OCI-LY7 (cell line): ENCODE measurements around the gene ZMAT3. TPM values are rescaled to one million over a fixed set of nuclear protein-coding genes. Genes with fewer than 3 reads are reported as not detected.
A peak's percentile ranks its signal among the peaks of the same experiment; 100 is the strongest.

Source experiments
- BruUV-seq: library from RNA; stranded (reverse); fragments of 400-500 nt; replicated peaks from 2 replicates; lab custom pipeline; 2021; lab: Mats Ljungman, UMichigan
- CTCF ChIA-PET: fragments of 300-600 bp; sonication (Branson Sonifier 250); formaldehyde crosslinking; loops from one replicate; lab custom pipeline; 2022; ENCODE audit warnings: antibody characterized with exemption; ENCODE audit not compliant: unreplicated experiment; lab: Charles Lee
- POLR2A ChIA-PET: fragments of 300-600 bp; sonication (Branson Sonifier 250); formaldehyde crosslinking; loops from one replicate; lab custom pipeline; 2022; ENCODE audit warnings: antibody characterized with exemption; lab: Charles Lee
- DNase-seq: peaks from one replicate; pipeline ENCODE4 v3.0.0-alpha.2; 2015; ENCODE audit warnings: low spot score
- H2AFZ ChIP-seq: fragments of 200-600 bp; sonication (generic), shearing (Covaris generic); 2 replicates; pipeline ENCODE4 v1.6.1; 2014; ENCODE audit warnings: mild to moderate bottlenecking, antibody characterized with exemption, low read length, moderate library complexity
- H3K27ac ChIP-seq: fragments of 200-600 bp; sonication (generic); 2 replicates; pipeline ENCODE4 v1.5.1; 2014; ENCODE audit warnings: mixed run types, low read depth, mild to moderate bottlenecking, moderate library complexity, low read length, inconsistent platforms; ENCODE audit not compliant: poor library complexity, severe bottlenecking
- H3K36me3 ChIP-seq: fragments of 200-600 bp; sonication (generic); 2 replicates; pipeline ENCODE4 v1.6.1; 2014; ENCODE audit warnings: mild to moderate bottlenecking, antibody characterized with exemption, low read length, moderate library complexity, mixed read lengths; ENCODE audit not compliant: insufficient read depth
- H3K4me1 ChIP-seq: fragments of 200-600 bp; sonication (generic); 2 replicates; pipeline ENCODE4 v1.5.1; 2014; ENCODE audit warnings: mild to moderate bottlenecking, low read length; ENCODE audit not compliant: insufficient read depth, poor library complexity, severe bottlenecking
- H3K4me2 ChIP-seq: fragments of 200-600 bp; sonication (generic); 2 replicates; pipeline ENCODE4 v1.6.1; 2014; ENCODE audit warnings: mild to moderate bottlenecking, low read length
- H3K4me3 ChIP-seq: fragments of 200-600 bp; sonication (generic); 2 replicates; pipeline ENCODE4 v1.5.1; 2014; ENCODE audit warnings: mild to moderate bottlenecking, low read depth, low read length; ENCODE audit not compliant: poor library complexity, severe bottlenecking
- H3K79me2 ChIP-seq: fragments of 200-600 bp; sonication (generic); 2 replicates; pipeline ENCODE4 v1.6.1; 2016; ENCODE audit warnings: low read depth, mild to moderate bottlenecking, low read length, moderate library complexity, mixed read lengths; ENCODE audit not compliant: insufficient read depth
- H3K9me2 ChIP-seq: fragments of 200-600 bp; sonication (generic); 2 replicates; pipeline ENCODE4 v1.6.1; 2016; ENCODE audit warnings: mild to moderate bottlenecking, low read length, mixed read lengths; ENCODE audit not compliant: insufficient read depth
- H3K9me3 ChIP-seq: fragments of 200-600 bp; sonication (generic); 2 replicates; pipeline ENCODE4 v1.6.1; 2014; ENCODE audit warnings: mild to moderate bottlenecking, mixed run types, low read length, mixed read lengths
- H4K20me1 ChIP-seq: fragments of 200-600 bp; sonication (generic); 2 replicates; pipeline ENCODE4 v1.6.1; 2014; ENCODE audit warnings: mild to moderate bottlenecking, antibody characterized with exemption, low read length, moderate library complexity, mixed read lengths; ENCODE audit not compliant: insufficient read depth
- CTCF ChIP-seq: fragments of 200-600 bp; sonication (generic); conservative IDR thresholded peaks from 2 replicates; pipeline ENCODE4 v1.5.1; 2014; ENCODE audit warnings: mild to moderate bottlenecking, antibody characterized with exemption, low read length, moderate library complexity, mixed read lengths
- EZH2phosphoT487 ChIP-seq: fragments of 200-600 bp; sonication (generic); IDR thresholded peaks from 2 replicates; pipeline ENCODE4 v1.6.1; 2018; ENCODE audit warnings: low read depth, borderline replicate concordance, mild to moderate bottlenecking, mixed run types, antibody characterized with exemption, low read length, moderate library complexity, mixed read lengths
- intact Hi-C: fragments of 100-400 bp; cut with micrococcal nuclease; formaldehyde crosslinking; loops from one replicate; pipeline ENCODE4 v1.10.0; 2022; ENCODE audit not compliant: unreplicated experiment
- total RNA-seq, 2 experiments: library from RNA; depleted of rRNA in 1 of 2; stranded (reverse); fragments of >200 nt in 1 of 2; shearing (Covaris generic) in 1 of 2; gene quantifications; 2 replicates each; pipeline ENCODE4 v1.2.3, GENCODE V29; 2014 to 2022

The ZMAT3 gene
- total RNA-seq, 2 experiments from 2014 or later: 3.7 to 11.3 TPM

GRCh38 chr3:179093807-179094206 is 22.2 kb upstream of the ZMAT3 start:
- no peaks in the 10 kb centered on the region for H4K20me1 ChIP-seq
- H3K9me3 ChIP-seq: no peaks in the 10 kb centered on the region
- no peak overlapping the region for H3K4me2 ChIP-seq
- no TSS peak for BruUV-seq
- no peak for TF ChIP-seq CTCF
- no peak for TF ChIP-seq EZH2phosphoT487
- H2AFZ ChIP-seq: no peak overlapping the region
- H3K4me1 ChIP-seq: no peaks in the 10 kb centered on the region
- no peaks in the 10 kb centered on the region for H3K9me2 ChIP-seq
- no peak for DNase-seq
- no peaks in the 10 kb centered on the region for H3K79me2 ChIP-seq
- no peaks in the 10 kb centered on the region for H3K36me3 ChIP-seq
- ChIA-PET POLR2A (interaction anchor here (0.6 to 1.6 kb wide), 5 partner anchors 10 to 1949 kb away, joined by 3 to 6 read pairs (median 3); partner anchors contain the start of gene ZMAT3), CTCF (no interaction called here)
- H3K27ac ChIP-seq: no peak overlapping the region
- H3K4me3 ChIP-seq: no peak overlapping the region
- intact Hi-C loops: no loop called here

GRCh38 chr3:179091113-179091512 is 19.5 kb upstream of the ZMAT3 start:
- H3K4me2 ChIP-seq: no peak overlapping the region
- H3K79me2 ChIP-seq: no peaks in the 10 kb centered on the region
- no peak overlapping the region for H3K4me3 ChIP-seq
- CTCF ChIA-PET: no interaction called here
- no peaks in the 10 kb centered on the region for H3K9me2 ChIP-seq
- no peaks in the 10 kb centered on the region for H3K36me3 ChIP-seq
- no TSS peak for BruUV-seq
- intact Hi-C loops: no loop called here
- H2AFZ ChIP-seq: no peak overlapping the region
- no peak for TF ChIP-seq EZH2phosphoT487
- no peak for TF ChIP-seq CTCF
- POLR2A ChIA-PET: interaction anchor here (1.1 kb wide), 1 partner anchor 8 kb away, joined by 3 read pairs; no protein-coding TSS in a partner anchor
- no peaks in the 10 kb centered on the region for H3K4me1 ChIP-seq
- no peaks in the 10 kb centered on the region for H4K20me1 ChIP-seq
- peaks cover 11% of the 10 kb centered on the region; the same call in 1 of the 2 replicates for H3K9me3 ChIP-seq
- H3K27ac ChIP-seq: no peak overlapping the region
- DNase-seq: no peak

- Histone ChIP-seq H3K4me1 (peaks cover 8% of the 10 kb centered on the region), H3K36me3 (no peaks in the 10 kb centered on the region), H3K9me3 (peaks cover 11% of the 10 kb centered on the region; the same call in 1 of the 2 replicates), H3K27ac (no peak overlapping the region), H3K79me2 (no peaks in the 10 kb centered on the region), H3K9me2 (no peaks in the 10 kb centered on the region), H2AFZ (peak overlapping the region; percentile 76), H4K20me1 (no peaks in the 10 kb centered on the region), H3K4me3 (no peak overlapping the region), H3K4me2 (no peak overlapping the region)
- intact Hi-C loops: no loop called here
- DNase-seq: peak; percentile 36
- BruUV-seq: no TSS peak
- ChIA-PET CTCF (no interaction called here), POLR2A (interaction anchor here (0.6 to 1.9 kb wide), 8 partner anchors 11 to 682 kb away, joined by 3 to 9 read pairs (median 4); partner anchors contain the start of gene ZMAT3)
- no peak for TF ChIP-seq EZH2phosphoT487
- no peak for TF ChIP-seq CTCF
These were observed 16.7 kb upstream of the ZMAT3 start for GRCh38 chr3:179088306-179088705.
